Sigmoid colon (tissue), 7 donors: ENCODE data around the gene JAKMIP2. TPM values are rescaled to one million over a fixed set of nuclear protein-coding genes. Genes with fewer than 3 reads are reported as not detected.
"Not testable (repeated sequence)": the region's sequence is repeated elsewhere in the genome, so short reads cannot be mapped to it uniquely, and the experiment has no call there.

Experiments used
- DNase-seq: peaks from one replicate; pipeline ENCODE4 v3.0.0-alpha.2; 2019
- H3K27ac ChIP-seq, 4 donors: fragments of 200-600 bp; sonication (generic); one replicate each; pipeline ENCODE4 v1.5.1; 2016 to 2019; ENCODE audit warnings: mild to moderate bottlenecking in 1 of 4
- H3K27me3 ChIP-seq, 3 donors: fragments of 200-600 bp; sonication (generic); one replicate each; pipeline ENCODE4 v1.5.1; 2019; ENCODE audit warnings: mild to moderate bottlenecking in 1 of 3
- H3K36me3 ChIP-seq, 4 donors: fragments of 200-600 bp; sonication (generic); one replicate each; pipeline ENCODE4 v1.5.1; 2016 to 2019
- H3K4me1 ChIP-seq, 4 donors: fragments of 200-600 bp; sonication (generic); one replicate each; pipeline ENCODE4 v1.5.1; 2017 to 2019
- H3K4me3 ChIP-seq, 4 donors: fragments of 200-600 bp; sonication (generic); one replicate each; pipeline ENCODE4 v1.5.1; 2017 to 2019; ENCODE audit warnings: mild to moderate bottlenecking in 2 of 4, moderate library complexity in 1 of 4
- H3K9me3 ChIP-seq, 4 donors: fragments of 200-600 bp in 3 of 4; sonication (generic) in 3 of 4; one replicate each; pipeline versions ENCODE4 v1.5.1 to v1.6.1; 2013 to 2019
- CTCF ChIP-seq, 4 experiments: fragments of 450-650 bp in 3 of 4; fragments of 200-600 bp in 1 of 4; IDR thresholded peaks; one replicate each; pipeline ENCODE4 v1.5.1; 2016 to 2019; ENCODE audit warnings: antibody characterized with exemption in 4 of 4, mild to moderate bottlenecking in 3 of 4, moderate library complexity in 2 of 4
- EP300 ChIP-seq, 4 donors: sonication (generic); formaldehyde crosslinking; IDR thresholded peaks; one replicate each; pipeline ENCODE4 v1.6.1; 2017; ENCODE audit warnings: antibody characterized with exemption in 4 of 4
- POLR2A ChIP-seq, 2 donors: fragments of 450-650 bp; IDR thresholded peaks; one replicate each; pipeline ENCODE4 v1.6.1; 2016; ENCODE audit warnings: antibody characterized with exemption in 2 of 2, mild to moderate bottlenecking in 2 of 2, moderate library complexity in 2 of 2
- POLR2AphosphoS5 ChIP-seq, 4 donors: sonication (generic); formaldehyde crosslinking; IDR thresholded peaks; one replicate each; pipeline ENCODE4 v1.6.1; 2017; ENCODE audit warnings: antibody characterized with exemption in 4 of 4
- WGBS, 2 donors: extraction: QIAGEN DNeasy Blood & Tissue Kit; methylation state at CpG; one replicate each; pipeline ENCODE4 v1.1.7; 2013; 5-methylcytosine and 5-hydroxymethylcytosine counted together
- intact Hi-C: fragments of 100-400 bp; cut with DNase I; formaldehyde crosslinking; loops from one replicate; pipeline ENCODE4 v1.15.1; 2023
- polyA plus RNA-seq, 3 donors: library from polyadenylated mRNA; stranded (reverse); fragments of 200-250 nt; gene quantifications; one replicate each; pipeline ENCODE4 v1.2.3, GENCODE V29; 2013
- total RNA-seq, 4 donors: library from RNA; depleted of rRNA; stranded (reverse); fragments of >200 nt; gene quantifications; one replicate each; pipeline ENCODE4 v1.1.0, GENCODE V29; 2016
- donor health status: healthy with polysubstance abuse.
- donor health status: Bipolar disorder and iron deficiency.
- donor health status: healthy.

The JAKMIP2 gene
- total and polyA plus RNA-seq, 7 donors: under 0.01 to 8.9 (median 2.8) TPM; not detected in 1

- WGBS, 2 donors: 11 to 22% methylated on average over 4 of the region's 4 CpGs
- no peak for TF ChIP-seq EP300 (IDR thresholded peaks at IDR 0.05)
- peak; percentile 93 to 99 (median 95) for TF ChIP-seq CTCF (IDR thresholded peaks at IDR 0.05)
- Histone ChIP-seq H3K4me3 (no peak overlapping the region), H3K36me3 (no peaks in the 10 kb centered on the region), H3K27ac (no peak overlapping the region), H3K4me1 (peaks cover 0 to 10% (median 0%) of the 10 kb centered on the region in 4 donors), H3K9me3 (no peaks in the 10 kb centered on the region), H3K27me3 (no peaks in the 10 kb centered on the region)
- peak; percentile 73 for DNase-seq
- intact Hi-C loops: loop anchor here (1.0 kb wide), 1 partner anchor 195 kb away; no protein-coding TSS in a partner anchor
Observed at GRCh38 chr5:147822686-147823491, 40.4 kb upstream of the JAKMIP2 start.

GRCh38 chr5:147822222-147822621 is 39.7 kb upstream of the JAKMIP2 start:
- H3K36me3 ChIP-seq, H3K27me3 ChIP-seq, DNase-seq, H3K4me3 ChIP-seq, H3K27ac ChIP-seq, H3K4me1 ChIP-seq, H3K9me3 ChIP-seq: not testable (repeated sequence)
- intact Hi-C loops: loop anchor here (1.0 kb wide), 1 partner anchor 194 kb away; no protein-coding TSS in a partner anchor
- 95 to 98% methylated on average over 3 of the region's 3 CpGs for WGBS, 2 donors

- WGBS, 2 donors: 92% methylated on average over 5 of the region's 5 CpGs
- H3K27ac ChIP-seq: no peak overlapping the region
Observed at GRCh38 chr5:147821766-147822165, 39.2 kb upstream of the JAKMIP2 start.

GRCh38 chr5:147819261-147819770 is 36.8 kb upstream of the JAKMIP2 start:
- Histone ChIP-seq H3K27me3 (no peaks in the 10 kb centered on the region), H3K4me1 (peaks cover 0 to 10% (median 0%) of the 10 kb centered on the region in 4 donors), H3K9me3 (no peaks in the 10 kb centered on the region), H3K27ac (no peak overlapping the region), H3K36me3 (no peaks in the 10 kb centered on the region), H3K4me3 (no peak overlapping the region)
- WGBS, 2 donors: 47 to 51% methylated on average over 1 of the region's 1 CpG
- DNase-seq: no peak
- intact Hi-C loops: no loop called here
- TF ChIP-seq POLR2AphosphoS5 (IDR thresholded peaks at IDR 0.05) (no peak), CTCF (IDR thresholded peaks at IDR 0.05) (no peak)

More at GRCh38 chr5:147821766-147822165, 39.2 kb upstream of the JAKMIP2 start:
- Histone ChIP-seq H3K9me3 (no peaks in the 10 kb centered on the region), H3K4me3 (no peak overlapping the region), H3K36me3 (no peaks in the 10 kb centered on the region), H3K4me1 (peaks cover 0 to 10% (median 0%) of the 10 kb centered on the region in 4 donors), H3K27me3 (no peaks in the 10 kb centered on the region)
- intact Hi-C loops: loop anchor here (1.0 kb wide), 1 partner anchor 193 kb away; no protein-coding TSS in a partner anchor
- TF ChIP-seq POLR2AphosphoS5 (IDR thresholded peaks at IDR 0.05): no peak
- no peak for TF ChIP-seq POLR2A (IDR thresholded peaks at IDR 0.05)
- TF ChIP-seq CTCF (IDR thresholded peaks at IDR 0.05): no peak
- no peak for TF ChIP-seq EP300 (IDR thresholded peaks at IDR 0.05)
- DNase-seq: no peak

GRCh38 chr5:147818290-147818689 is 35.8 kb upstream of the JAKMIP2 start:
- Histone ChIP-seq H3K4me3 (no peak overlapping the region), H3K27ac (no peak overlapping the region), H3K9me3 (no peaks in the 10 kb centered on the region), H3K36me3 (no peaks in the 10 kb centered on the region), H3K4me1 (peaks cover 0 to 10% (median 0%) of the 10 kb centered on the region in 4 donors), H3K27me3 (no peaks in the 10 kb centered on the region)
- TF ChIP-seq EP300 (IDR thresholded peaks at IDR 0.05): no peak
- intact Hi-C loops: no loop called here
- DNase-seq: no peak
- WGBS, 2 donors: 63 to 72% methylated on average over 1 of the region's 1 CpG
